PC-3 (cell line): ENCODE data around the gene SMIM5.

Experiments used
- EZH2 ChIP-seq: fragments of 300-600 bp; sonication (generic); IDR thresholded peaks from one replicate; pipeline ENCODE4 v1.6.1; 2017; ENCODE audit warnings: antibody characterized with exemption, mild to moderate bottlenecking, low read length; ENCODE audit not compliant: unreplicated experiment
- TF ChIP-seq, protein P1 (sequence below): fragments of 300-600 bp; sonication (generic); conservative IDR thresholded peaks from 2 replicates; pipeline ENCODE4 v1.5.1; 2017; ENCODE audit warnings: antibody characterized with exemption, low read depth, mild to moderate bottlenecking, low read length

- TF ChIP-seq, protein P1, sequence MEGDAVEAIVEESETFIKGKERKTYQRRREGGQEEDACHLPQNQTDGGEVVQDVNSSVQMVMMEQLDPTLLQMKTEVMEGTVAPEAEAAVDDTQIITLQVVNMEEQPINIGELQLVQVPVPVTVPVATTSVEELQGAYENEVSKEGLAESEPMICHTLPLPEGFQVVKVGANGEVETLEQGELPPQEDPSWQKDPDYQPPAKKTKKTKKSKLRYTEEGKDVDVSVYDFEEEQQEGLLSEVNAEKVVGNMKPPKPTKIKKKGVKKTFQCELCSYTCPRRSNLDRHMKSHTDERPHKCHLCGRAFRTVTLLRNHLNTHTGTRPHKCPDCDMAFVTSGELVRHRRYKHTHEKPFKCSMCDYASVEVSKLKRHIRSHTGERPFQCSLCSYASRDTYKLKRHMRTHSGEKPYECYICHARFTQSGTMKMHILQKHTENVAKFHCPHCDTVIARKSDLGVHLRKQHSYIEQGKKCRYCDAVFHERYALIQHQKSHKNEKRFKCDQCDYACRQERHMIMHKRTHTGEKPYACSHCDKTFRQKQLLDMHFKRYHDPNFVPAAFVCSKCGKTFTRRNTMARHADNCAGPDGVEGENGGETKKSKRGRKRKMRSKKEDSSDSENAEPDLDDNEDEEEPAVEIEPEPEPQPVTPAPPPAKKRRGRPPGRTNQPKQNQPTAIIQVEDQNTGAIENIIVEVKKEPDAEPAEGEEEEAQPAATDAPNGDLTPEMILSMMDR = peak; percentile 92
- TF ChIP-seq EZH2 = no peak
Observed at GRCh38 chr17:75652934-75653549, 19.8 kb downstream of the SMIM5 start.
